ENCODE measurements around the gene PERM1.
A peak's percentile ranks its signal among the peaks of the same experiment; 100 is the strongest.

PERM1 gene

GRCh38 chr1:945688-946556 is 36.0 kb downstream of the PERM1 start:
- DNase-seq (ENCODE audit: low spot score) = no peak

- peak; percentile 63 for DNase-seq (ENCODE audit: low spot score)
These were observed 37.3 kb downstream of the PERM1 start for GRCh38 chr1:944341-945325.

GRCh38 chr1:943545-944340 is 38.1 kb downstream of the PERM1 start:
- DNase-seq (ENCODE audit: low spot score) = no peak

GRCh38 chr1:942864-943533 is 38.9 kb downstream of the PERM1 start:
- no peak for DNase-seq (ENCODE audit: low spot score)

DNA sequence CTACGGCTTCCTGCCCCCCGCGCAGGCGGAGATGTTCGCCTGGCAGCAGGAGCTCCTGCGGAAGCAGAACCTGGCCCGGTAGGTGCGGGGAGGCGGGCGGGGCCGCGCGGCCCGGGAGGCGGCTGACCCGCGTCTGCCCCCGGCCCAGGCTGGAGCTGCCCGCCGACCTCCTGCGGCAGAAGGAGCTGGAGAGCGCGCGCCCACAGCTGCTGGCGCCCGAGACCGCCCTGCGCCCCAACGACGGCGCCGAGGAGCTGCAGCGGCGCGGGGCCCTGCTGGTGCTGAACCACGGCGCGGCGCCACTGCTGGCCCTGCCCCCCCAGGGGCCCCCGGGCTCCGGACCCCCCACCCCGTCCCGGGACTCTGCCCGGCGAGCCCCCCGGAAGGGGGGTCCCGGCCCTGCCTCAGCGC is 39.5 kb downstream of the PERM1 start:
- DNase-seq (ENCODE audit: low spot score) = no peak

DNA sequence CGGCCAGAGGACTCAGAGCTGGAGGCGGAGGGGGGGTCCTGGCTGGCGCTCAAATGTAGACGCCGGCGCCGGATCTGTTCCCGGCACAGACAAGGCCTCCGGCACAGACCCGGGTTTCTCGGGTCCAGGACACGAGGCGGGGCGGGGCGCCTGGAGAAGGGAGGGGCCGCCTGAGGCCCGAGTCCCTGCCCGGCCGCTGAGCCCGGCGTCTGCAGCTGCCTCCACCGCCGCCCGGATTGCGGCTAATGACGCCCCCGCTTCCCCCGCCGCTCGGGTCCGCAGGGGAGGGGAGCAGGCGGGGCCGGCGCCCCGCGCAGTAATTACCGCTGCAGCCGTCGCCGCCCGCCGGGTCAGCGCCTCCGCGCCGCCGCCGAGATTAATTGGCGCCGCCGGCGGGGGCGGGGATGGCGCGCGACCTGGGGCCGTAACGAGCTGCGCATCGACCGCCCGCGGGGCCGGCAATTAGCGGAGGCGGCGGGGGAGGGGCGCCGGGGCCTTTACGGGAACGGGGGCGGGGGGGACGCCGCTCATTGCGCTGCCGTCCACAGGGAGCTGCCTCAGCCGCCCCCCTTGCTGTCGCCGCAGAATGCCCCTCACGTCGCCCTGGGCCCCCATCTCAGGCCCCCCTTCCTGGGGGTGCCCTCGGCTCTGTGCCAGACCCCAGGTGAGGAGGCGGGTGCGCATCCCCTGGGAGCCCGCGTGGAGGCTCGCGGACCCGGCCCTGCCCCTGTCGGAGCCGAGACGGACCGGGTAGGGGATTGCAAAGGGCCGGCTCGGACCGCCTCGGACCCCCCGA is 40.1 kb downstream of the PERM1 start:
- DNase-seq (ENCODE audit: low spot score) = peak; percentile 92

DNA sequence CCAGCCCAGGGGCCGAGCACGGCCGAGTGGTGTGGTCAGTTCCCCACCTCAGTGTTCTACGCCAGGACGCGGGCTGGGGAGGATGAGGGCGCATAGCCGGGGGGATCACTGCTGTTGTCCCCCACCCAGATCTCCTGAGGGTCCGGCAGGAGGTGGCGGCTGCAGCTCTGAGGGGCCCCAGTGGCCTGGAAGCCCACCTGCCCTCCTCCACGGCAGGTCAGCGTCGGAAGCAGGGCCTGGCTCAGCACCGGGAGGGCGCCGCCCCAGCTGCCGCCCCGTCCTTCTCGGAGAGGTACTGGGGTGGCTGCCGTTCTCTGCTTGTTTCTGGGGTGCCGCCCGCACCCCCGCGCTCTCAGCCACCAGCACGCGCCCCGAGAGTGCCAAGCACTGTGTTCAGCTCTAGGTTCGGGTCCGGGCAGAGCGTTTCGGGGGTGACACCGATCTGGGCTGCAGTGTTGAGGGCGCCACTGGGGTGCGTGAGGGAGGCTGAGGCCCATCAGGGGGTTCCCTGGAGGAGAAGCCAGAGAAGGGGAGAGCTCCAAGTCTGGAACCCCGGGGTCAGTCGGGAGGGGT is 40.8 kb downstream of the PERM1 start:
- DNase-seq (ENCODE audit: low spot score) = no peak

DNA sequence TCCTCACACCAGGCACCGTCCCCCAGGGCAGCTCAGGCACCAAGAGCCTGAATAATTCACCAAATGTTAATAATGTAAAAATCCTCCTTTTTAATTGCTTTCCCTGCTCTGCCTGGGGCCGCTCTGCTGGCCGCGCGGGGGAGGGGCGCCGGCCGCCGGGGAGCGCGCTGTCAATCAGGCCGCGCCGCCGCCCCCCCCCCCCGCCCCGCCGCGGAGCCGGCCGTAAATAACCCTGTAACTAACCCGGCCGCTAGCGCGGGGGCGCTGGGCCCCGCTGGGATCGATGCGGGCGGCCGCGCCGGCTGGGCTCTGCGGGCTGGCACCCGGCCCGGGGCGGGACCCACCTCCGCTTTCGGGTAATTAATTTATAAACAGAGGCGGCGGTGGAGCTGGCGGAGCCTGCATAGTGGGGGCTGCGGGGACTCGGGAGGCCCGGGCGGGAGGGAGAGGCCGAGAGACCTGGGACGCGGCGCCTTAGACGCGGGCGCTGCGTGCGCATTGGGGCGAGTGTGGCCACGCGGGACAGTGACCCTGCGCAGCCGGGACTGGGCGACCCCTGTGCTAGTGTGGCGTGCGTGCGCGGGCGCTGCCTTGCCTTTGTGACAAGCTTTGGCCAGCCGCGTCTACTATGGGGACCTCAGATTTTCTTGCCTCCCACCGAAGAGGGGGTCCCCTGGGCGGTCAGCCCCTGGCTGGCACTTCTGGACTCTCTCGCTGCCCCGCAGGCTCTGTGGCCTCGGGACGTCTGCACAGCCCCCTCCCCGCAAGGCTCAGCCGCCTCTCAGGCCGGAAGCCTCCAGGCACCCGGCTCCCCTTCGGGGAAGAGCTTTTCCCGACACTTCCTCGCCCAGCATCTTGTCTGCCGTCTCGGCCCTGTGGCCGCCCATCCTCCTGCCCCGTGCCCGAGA is 41.5 kb downstream of the PERM1 start:
- peak; percentile 88 for DNase-seq (ENCODE audit: low spot score)

- DNase-seq (ENCODE audit: low spot score) = no peak
These were observed 42.3 kb downstream of the PERM1 start for GRCh38 chr1:939511-940106.

DNA sequence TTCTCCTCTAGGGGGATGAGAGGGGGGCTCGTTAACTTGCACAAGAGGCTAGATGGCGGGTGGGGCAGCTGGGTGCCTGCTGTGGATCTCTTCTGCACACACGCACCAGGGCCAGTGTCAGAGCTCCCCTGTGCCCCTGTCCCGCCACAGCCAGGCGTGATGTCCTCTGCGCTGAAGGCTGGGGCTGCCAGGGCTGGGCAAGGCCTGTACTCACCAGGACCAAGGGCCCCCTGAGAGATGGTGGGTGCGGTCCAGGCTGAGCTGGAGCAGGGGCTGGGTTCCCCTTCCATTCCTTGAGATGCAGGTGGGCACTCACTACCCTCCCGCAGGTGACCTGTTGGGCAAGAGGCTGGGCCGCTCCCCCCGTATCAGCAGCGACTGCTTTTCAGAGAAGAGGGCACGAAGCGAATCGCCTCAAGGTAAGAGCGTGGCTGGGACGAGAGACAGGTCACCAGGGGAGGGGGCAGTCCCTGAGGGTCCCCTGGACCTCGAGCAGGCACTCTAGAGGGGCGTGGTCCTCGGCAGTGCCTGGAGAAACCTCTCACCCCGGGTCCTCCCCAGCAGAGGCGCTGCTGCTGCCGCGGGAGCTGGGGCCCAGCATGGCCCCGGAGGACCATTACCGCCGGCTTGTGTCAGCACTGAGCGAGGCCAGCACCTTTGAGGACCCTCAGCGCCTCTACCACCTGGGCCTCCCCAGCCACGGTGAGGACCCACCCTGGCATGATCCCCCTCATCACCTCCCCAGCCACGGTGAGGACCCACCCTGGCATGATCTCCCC is 43.0 kb downstream of the PERM1 start:
- DNase-seq (ENCODE audit: low spot score) = no peak

GRCh38 chr1:938088-938683 is 43.7 kb downstream of the PERM1 start:
- no peak for DNase-seq (ENCODE audit: low spot score)

DNA sequence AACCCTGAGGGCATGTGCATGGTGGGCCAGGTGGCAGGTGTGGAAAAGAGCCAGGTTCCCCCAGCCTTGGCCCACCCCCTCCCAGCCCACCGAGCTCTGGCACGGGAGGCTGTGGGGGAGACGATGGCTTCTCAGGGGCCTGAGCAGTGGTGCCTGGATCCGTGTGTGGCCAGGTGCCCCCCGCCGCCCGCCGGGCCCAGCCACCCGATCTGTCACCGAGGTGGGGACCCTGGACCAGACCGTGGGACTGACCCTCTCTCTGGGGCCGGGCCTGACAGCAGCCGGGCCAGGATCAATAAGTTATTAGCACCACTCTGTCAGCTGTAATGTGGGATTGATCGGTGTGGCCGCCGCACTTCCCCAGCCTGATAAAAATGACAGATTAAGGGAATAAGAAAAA is 44.4 kb downstream of the PERM1 start:
- no peak for DNase-seq (ENCODE audit: low spot score)

DNA sequence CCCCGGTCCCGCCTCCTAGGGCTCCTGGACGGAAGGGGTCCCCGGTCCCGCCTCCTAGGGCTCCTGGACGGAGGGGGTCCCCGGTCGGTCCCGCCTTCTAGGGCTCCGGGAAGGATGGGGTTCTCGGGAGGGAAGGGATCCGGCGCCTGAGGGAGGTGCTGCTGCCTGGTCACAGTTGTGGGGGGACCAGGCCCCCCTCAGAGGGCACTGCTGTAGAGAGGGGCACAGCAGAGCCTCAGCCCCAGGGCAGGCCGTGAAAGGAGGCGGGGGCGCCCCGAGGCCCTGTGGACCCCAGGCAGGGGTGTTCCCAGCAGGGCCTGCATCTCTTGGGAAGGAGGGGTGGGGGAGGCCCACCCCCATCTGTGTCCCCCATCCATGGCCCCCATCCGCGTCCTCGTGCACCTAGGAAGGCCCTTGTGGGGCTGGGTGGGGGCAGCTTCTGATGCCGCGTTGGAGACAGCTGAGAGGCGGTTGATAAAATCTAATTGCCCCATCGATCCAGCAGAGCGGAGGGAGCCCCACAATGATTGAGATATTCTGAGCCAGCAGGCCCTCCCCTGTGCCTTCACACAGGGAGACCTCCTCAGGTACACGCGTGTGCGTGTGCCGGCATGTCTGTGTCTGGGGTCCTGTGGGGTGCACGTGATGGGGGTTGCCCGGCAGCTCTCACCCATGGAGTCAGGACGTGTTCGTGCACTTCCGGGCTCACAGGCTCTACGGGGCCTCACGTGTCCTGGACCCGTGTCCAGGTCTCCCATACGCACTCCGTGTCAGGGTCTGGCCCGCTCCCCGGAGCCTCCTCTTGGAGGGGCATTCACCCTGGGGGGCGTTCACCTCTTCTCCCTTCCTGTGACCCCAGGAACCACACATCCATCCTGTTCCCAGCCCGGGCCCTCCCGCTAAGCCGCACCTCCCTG is 45.3 kb downstream of the PERM1 start:
- no peak for DNase-seq (ENCODE audit: low spot score)

GRCh38 chr1:935751-936231 is 46.1 kb downstream of the PERM1 start:
- DNase-seq (ENCODE audit: low spot score) = no peak

DNA sequence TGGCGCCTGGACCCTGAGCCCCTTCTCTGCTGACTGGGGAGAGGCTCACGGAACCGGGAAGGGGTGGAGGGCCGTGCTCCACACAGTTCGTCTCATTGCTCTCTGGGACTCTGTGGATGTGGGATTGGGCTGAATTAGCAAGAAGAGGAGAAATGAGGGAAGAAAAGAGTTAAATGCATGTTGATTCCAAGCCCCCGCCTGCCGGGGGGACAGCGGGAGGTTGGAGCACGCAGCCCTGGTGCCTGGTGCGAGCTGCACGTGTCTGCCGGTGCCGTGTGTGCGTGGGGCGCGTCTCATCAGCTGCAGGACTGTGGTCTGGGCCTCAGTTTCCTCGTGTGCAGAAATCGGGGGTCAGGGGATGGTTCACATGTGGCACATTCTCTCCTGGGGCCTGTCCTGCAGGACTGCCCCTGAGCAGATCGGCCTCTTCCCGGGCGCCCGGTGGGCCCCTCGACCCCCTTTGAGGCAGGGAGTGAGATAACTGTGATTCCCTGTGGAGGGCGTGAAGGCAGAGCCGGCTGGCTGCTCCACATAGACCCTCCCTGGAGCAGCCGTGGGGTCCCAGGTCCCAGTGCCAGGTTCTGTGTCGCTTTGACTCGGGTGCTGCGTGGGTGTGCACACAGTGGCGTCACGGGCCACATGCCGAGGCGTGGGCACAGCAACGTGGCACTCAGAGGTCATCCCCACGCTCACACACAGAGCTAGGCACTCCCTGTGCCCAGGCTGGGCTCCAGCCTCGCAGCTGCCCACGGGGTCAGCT is 46.7 kb downstream of the PERM1 start:
- no peak for DNase-seq (ENCODE audit: low spot score)

DNA sequence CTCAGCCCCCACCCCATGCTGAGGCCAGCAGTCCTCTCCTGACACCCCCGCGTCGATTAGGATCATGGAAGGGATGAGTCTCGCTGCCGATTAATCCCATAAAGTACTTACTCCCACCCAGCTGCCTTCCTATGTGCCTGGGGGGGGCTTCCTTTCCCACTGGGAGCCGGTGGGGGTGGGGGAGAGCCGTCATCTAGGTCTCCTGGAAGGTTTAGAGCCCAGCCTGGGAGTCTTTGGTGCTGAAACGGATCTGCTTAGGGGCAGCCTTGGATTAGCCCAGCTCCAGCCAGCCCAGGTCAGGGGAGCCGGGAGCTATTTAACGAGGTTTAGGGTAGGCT is 48.3 kb downstream of the PERM1 start:
- DNase-seq (ENCODE audit: low spot score) = no peak
